Gastroesophageal sphincter (tissue), 3 donors: ENCODE measurements around the gene SLC8A1.

Experiments
- CTCF ChIP-seq, 4 experiments: fragments of 200-600 bp in 2 of 4; fragments of 450-650 bp in 2 of 4; sonication (generic) in 1 of 4; IDR thresholded peaks; one replicate each; pipeline ENCODE4 v1.5.1; 2017 to 2019; ENCODE audit warnings: antibody characterized with exemption in 4 of 4, mild to moderate bottlenecking in 2 of 4, moderate library complexity in 2 of 4
- EP300 ChIP-seq: sonication (generic); formaldehyde crosslinking; IDR thresholded peaks from one replicate; pipeline ENCODE4 v1.6.1; 2017; ENCODE audit warnings: antibody characterized with exemption, mild to moderate bottlenecking
- POLR2A ChIP-seq, 2 donors: fragments of 450-650 bp; IDR thresholded peaks; one replicate each; pipeline ENCODE4 v1.6.1; 2017; ENCODE audit warnings: antibody characterized with exemption in 2 of 2, mild to moderate bottlenecking in 2 of 2, moderate library complexity in 1 of 2
- POLR2AphosphoS5 ChIP-seq: sonication (generic); formaldehyde crosslinking; IDR thresholded peaks from one replicate; pipeline ENCODE4 v1.6.1; 2017; ENCODE audit warnings: antibody characterized with exemption

GRCh38 chr2:40218679-40219078 lies 233.2 kb downstream of the SLC8A1 start:
- no peak for TF ChIP-seq CTCF (IDR thresholded peaks at IDR 0.05)
- no peak for TF ChIP-seq POLR2A (IDR thresholded peaks at IDR 0.05)
- TF ChIP-seq POLR2AphosphoS5 = no peak
- TF ChIP-seq EP300 = no peak
